ENCODE results near the gene MRGPRD.
"Not testable (repeated sequence)": the region's sequence is repeated elsewhere in the genome, so short reads cannot be mapped to it uniquely, and the experiment has no call there.

The MRGPRD gene

GRCh38 chr11:69000391-69000790, 19.6 kb upstream of the MRGPRD start:
- no peak for TF ChIP-seq POLR2AphosphoS5 (IDR thresholded peaks at IDR 0.05; ENCODE audit: low read depth)
- TF ChIP-seq REST (IDR thresholded peaks at IDR 0.05; ENCODE audit: insufficient replicate concordance, low read depth): no peak
- Histone ChIP-seq H3K4me3 (replicated peaks; ENCODE audit: insufficient read depth, low read length) (no peak overlapping the region), H3K27ac (replicated peaks) (no peak overlapping the region), H3K27me3 (ENCODE audit: insufficient read depth, poor library complexity, severe bottlenecking) (no peaks in the 10 kb centered on the region)
- DNase-seq (ENCODE audit: low read depth in 1 of 2, low spot score in 1 of 2): no peak

- not testable (repeated sequence) for H3K4me3 ChIP-seq (replicated peaks; ENCODE audit: insufficient read depth, low read length); H3K27me3 ChIP-seq (ENCODE audit: insufficient read depth, poor library complexity, severe bottlenecking); DNase-seq (ENCODE audit: low read depth in 1 of 2, low spot score in 1 of 2); H3K27ac ChIP-seq (replicated peaks)
Observed at GRCh38 chr11:68999748-69000355, 19.1 kb upstream of the MRGPRD start.

GRCh38 chr11:68999093-68999747, 18.4 kb upstream of the MRGPRD start:
- Histone ChIP-seq H3K4me3 (replicated peaks; ENCODE audit: insufficient read depth, low read length) (no peak overlapping the region), H3K27ac (replicated peaks) (no peak overlapping the region), H3K27me3 (ENCODE audit: insufficient read depth, poor library complexity, severe bottlenecking) (no peaks in the 10 kb centered on the region)
- TF ChIP-seq CTCF (IDR thresholded peaks at IDR 0.05; ENCODE audit: insufficient read depth, low read length) (no peak), REST (IDR thresholded peaks at IDR 0.05; ENCODE audit: insufficient replicate concordance, low read depth) (no peak), GABPA (IDR thresholded peaks at IDR 0.05; ENCODE audit: low read depth) (no peak), POLR2AphosphoS5 (IDR thresholded peaks at IDR 0.05; ENCODE audit: low read depth) (no peak)
- DNase-seq (ENCODE audit: low read depth in 1 of 2, low spot score in 1 of 2): no peak

- Histone ChIP-seq H3K27ac (replicated peaks) (no peak overlapping the region), H3K4me3 (replicated peaks; ENCODE audit: insufficient read depth, low read length) (no peak overlapping the region), H3K27me3 (ENCODE audit: insufficient read depth, poor library complexity, severe bottlenecking) (no peaks in the 10 kb centered on the region)
- no peak for TF ChIP-seq POLR2AphosphoS5 (IDR thresholded peaks at IDR 0.05; ENCODE audit: low read depth)
- no peak for TF ChIP-seq SPI1 (IDR thresholded peaks at IDR 0.05; ENCODE audit: borderline replicate concordance, low read depth)
- no peak for TF ChIP-seq REST (IDR thresholded peaks at IDR 0.05; ENCODE audit: insufficient replicate concordance, low read depth)
- TF ChIP-seq GABPA (IDR thresholded peaks at IDR 0.05; ENCODE audit: low read depth): no peak
- TF ChIP-seq CTCF (IDR thresholded peaks at IDR 0.05; ENCODE audit: insufficient read depth, low read length): no peak
- no peak for DNase-seq (ENCODE audit: low read depth in 1 of 2, low spot score in 1 of 2)
Observed at GRCh38 chr11:68998390-68998911, 17.7 kb upstream of the MRGPRD start.

All from HL-60 (cell line).